ENCODE measurements around the gene PDE6H. TPM values are rescaled to one million over a fixed set of nuclear protein-coding genes. Genes with fewer than 3 reads are reported as not detected.
A peak's percentile ranks its signal among the peaks of the same experiment; 100 is the strongest.

PDE6H gene
- total RNA-seq, 1 donor from 2014 or later, result not detected

GRCh38 chr12:14946162-14946561 is 26.7 kb upstream of the PDE6H start:
- no peaks in the 10 kb centered on the region for H3K27me3 ChIP-seq
- peaks cover 21 to 37% of the 10 kb centered on the region in 2 donors for H3K36me3 ChIP-seq
- TF ChIP-seq, protein P1, sequence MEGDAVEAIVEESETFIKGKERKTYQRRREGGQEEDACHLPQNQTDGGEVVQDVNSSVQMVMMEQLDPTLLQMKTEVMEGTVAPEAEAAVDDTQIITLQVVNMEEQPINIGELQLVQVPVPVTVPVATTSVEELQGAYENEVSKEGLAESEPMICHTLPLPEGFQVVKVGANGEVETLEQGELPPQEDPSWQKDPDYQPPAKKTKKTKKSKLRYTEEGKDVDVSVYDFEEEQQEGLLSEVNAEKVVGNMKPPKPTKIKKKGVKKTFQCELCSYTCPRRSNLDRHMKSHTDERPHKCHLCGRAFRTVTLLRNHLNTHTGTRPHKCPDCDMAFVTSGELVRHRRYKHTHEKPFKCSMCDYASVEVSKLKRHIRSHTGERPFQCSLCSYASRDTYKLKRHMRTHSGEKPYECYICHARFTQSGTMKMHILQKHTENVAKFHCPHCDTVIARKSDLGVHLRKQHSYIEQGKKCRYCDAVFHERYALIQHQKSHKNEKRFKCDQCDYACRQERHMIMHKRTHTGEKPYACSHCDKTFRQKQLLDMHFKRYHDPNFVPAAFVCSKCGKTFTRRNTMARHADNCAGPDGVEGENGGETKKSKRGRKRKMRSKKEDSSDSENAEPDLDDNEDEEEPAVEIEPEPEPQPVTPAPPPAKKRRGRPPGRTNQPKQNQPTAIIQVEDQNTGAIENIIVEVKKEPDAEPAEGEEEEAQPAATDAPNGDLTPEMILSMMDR (IDR thresholded peaks at IDR 0.05), result no peak
- H3K9me3 ChIP-seq, result no peaks in the 10 kb centered on the region
- no peak overlapping the region for H3K4me3 ChIP-seq
- peaks cover 9 to 43% of the 10 kb centered on the region in 2 donors for H3K4me1 ChIP-seq
- H3K27ac ChIP-seq, result peak overlapping the region; percentile 37 to 96
- DNase-seq (ENCODE audit: low spot score in 2 of 2), result no peak
- intact Hi-C loops (cut with DNase I), result loop anchor here (5.0 kb wide), 2 partner anchors 99 to 174 kb away; a partner anchor contains a TSS

- peaks cover 9 to 50% of the 10 kb centered on the region in 2 donors for H3K4me1 ChIP-seq
- no peak overlapping the region for H3K4me3 ChIP-seq
- TF ChIP-seq, protein P1 (IDR thresholded peaks at IDR 0.05), result no peak
- peaks cover 19 to 33% of the 10 kb centered on the region in 2 donors for H3K36me3 ChIP-seq
- DNase-seq (ENCODE audit: low spot score in 2 of 2), result no peak
- peak overlapping the region; percentile 91 to 96 for H3K27ac ChIP-seq
- intact Hi-C loops (cut with DNase I), result loop anchor here (5.0 kb wide), 2 partner anchors 100 to 175 kb away; a partner anchor contains a TSS
- H3K9me3 ChIP-seq, result no peaks in the 10 kb centered on the region
- no peaks in the 10 kb centered on the region for H3K27me3 ChIP-seq
Measured at GRCh38 chr12:14946861-14947260, 26.0 kb upstream of the PDE6H start.

DNA sequence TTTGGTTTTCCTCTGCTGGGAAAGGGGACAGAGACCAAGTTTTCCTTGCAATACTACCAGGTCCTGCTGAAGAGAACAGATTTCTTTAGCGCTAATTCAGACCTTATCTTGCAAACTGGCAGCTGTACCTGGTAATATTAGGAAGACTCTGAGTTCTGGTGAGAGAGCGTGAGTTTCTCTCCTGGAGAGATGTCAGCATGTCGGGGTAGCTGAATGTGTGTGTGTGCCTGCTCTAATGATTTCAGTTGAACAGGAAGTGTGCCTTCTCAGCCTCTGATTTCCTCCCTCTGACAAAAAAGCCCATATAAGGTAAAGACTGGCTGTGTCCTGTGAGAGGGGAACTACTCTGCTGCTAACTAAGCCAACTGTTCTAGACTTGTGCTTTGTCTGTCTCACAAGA is 24.2 kb upstream of the PDE6H start:
- H3K36me3 ChIP-seq, result peaks cover 9 to 15% of the 10 kb centered on the region in 2 donors
- H3K4me1 ChIP-seq, result peaks cover 9 to 56% of the 10 kb centered on the region in 2 donors
- H3K9me3 ChIP-seq, result no peaks in the 10 kb centered on the region
- peak in 1 of 2 donors; percentile 81 for DNase-seq (ENCODE audit: low spot score in 2 of 2)
- intact Hi-C loops (cut with DNase I), result loop anchor here (2.0 to 5.0 kb wide), 3 partner anchors 64 to 176 kb away; partner anchors contain the start of gene MGP
- TF ChIP-seq, protein P1 (IDR thresholded peaks at IDR 0.05), result no peak
- H3K27ac ChIP-seq, result peak overlapping the region; percentile 91 to 96
- H3K27me3 ChIP-seq, result no peaks in the 10 kb centered on the region
- H3K4me3 ChIP-seq, result peak overlapping the region in 1 of 2 donors; percentile 50

DNA sequence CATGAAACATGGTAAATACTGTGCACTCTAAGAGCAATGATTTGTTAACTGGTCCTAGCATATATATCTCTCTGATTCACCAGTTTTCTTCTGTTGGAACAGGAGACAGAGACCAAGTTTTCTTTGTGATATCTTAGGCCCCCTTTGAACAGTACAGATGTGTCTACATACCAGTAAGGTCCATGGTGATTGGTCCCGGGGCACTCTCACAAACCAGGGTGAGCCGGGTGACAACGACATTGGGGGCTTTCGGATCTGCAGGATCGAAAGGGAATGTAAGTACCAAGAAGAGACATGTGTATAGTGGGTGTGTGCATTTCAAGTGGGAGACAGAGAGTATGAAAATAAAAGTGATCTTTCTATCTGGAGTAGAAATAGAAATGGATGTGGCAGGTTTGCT is 23.2 kb upstream of the PDE6H start:
- DNase-seq (ENCODE audit: low spot score in 2 of 2), result no peak
- peaks cover 9 to 58% of the 10 kb centered on the region in 2 donors for H3K4me1 ChIP-seq
- peak overlapping the region; percentile 91 to 96 for H3K27ac ChIP-seq

GRCh38 chr12:14950421-14950820 is 22.4 kb upstream of the PDE6H start:
- Histone ChIP-seq H3K4me1 (peaks cover 9 to 58% of the 10 kb centered on the region in 2 donors), H3K4me3 (no peak overlapping the region), H3K36me3 (peaks cover 0 to 8% of the 10 kb centered on the region in 2 donors), H3K27me3 (no peaks in the 10 kb centered on the region), H3K9me3 (no peaks in the 10 kb centered on the region), H3K27ac (peak overlapping the region; percentile 91 to 96)
- intact Hi-C loops (cut with DNase I), result loop anchor here (5.0 kb wide), 2 partner anchors 42 to 257 kb away; no protein-coding TSS in a partner anchor
- no peak for DNase-seq (ENCODE audit: low spot score in 2 of 2)
- TF ChIP-seq, protein P1 (IDR thresholded peaks at IDR 0.05), result no peak

More for the DNA sequence above, 23.2 kb upstream of the PDE6H start:
- H3K27me3 ChIP-seq, result no peaks in the 10 kb centered on the region
- H3K36me3 ChIP-seq, result peaks cover 5 to 10% of the 10 kb centered on the region in 2 donors
- no peak overlapping the region for H3K4me3 ChIP-seq
- no peaks in the 10 kb centered on the region for H3K9me3 ChIP-seq
- intact Hi-C loops (cut with DNase I), result loop anchor here (2.0 to 5.0 kb wide), 5 partner anchors 43 to 258 kb away; partner anchors contain the start of gene MGP
- TF ChIP-seq, protein P1 (IDR thresholded peaks at IDR 0.05), result no peak
